Measurements from ENCODE around the gene IL13. TPM values are rescaled to one million over a fixed set of nuclear protein-coding genes. Genes with fewer than 3 reads are reported as not detected.

The IL13 gene
- total and polyA plus RNA-seq, 2 donors (not counting 3 experiments of a cell fraction or from before 2014, with no cell fraction given) = 0.06 TPM; not detected in 1

- intact Hi-C loops (cut with micrococcal nuclease) = loop anchor here (10.0 kb wide), 1 partner anchor 238 kb away; no protein-coding TSS in a partner anchor
- BruUV-seq (replicated peaks) = no TSS peak
- no peaks in the 10 kb centered on the region for H3K27me3 ChIP-seq (ENCODE audit: control insufficient read depth in 2 of 2, insufficient read depth in 2 of 2, low read length in 2 of 2)
- H4K20me1 ChIP-seq (replicated peaks; ENCODE audit: control insufficient read depth, extremely low read depth, insufficient read depth, low read length) = no peaks in the 10 kb centered on the region
- no peak overlapping the region for H3K4me3 ChIP-seq (replicated peaks in 1 of 3; ENCODE audit: insufficient read depth in 1 of 3, low read depth in 1 of 3, low read length in 3 of 3)
- H2AFZ ChIP-seq (ENCODE audit: low read depth, low read length) = no peak overlapping the region
- dilution Hi-C loops (cut with MboI; ENCODE audit: extremely low pct_ligation_motif_present, low sequenced_read_pairs) = no loop called here
- POLR2A ChIA-PET = no interaction called here
- no peaks in the 10 kb centered on the region for H3K9me3 ChIP-seq (replicated peaks; ENCODE audit: control insufficient read depth, insufficient read depth, low read length)
- no peak overlapping the region for H3K9ac ChIP-seq (replicated peaks; ENCODE audit: extremely low read depth, insufficient read depth, low read length)
- no peak overlapping the region for H3K27ac ChIP-seq (ENCODE audit: insufficient read depth, low read depth, low read length)
- peaks cover 2% of the 10 kb centered on the region for H3K9me1 ChIP-seq (replicated peaks; ENCODE audit: control insufficient read depth, extremely low read depth, insufficient read depth, low read length)
- H3K79me2 ChIP-seq (ENCODE audit: control insufficient read depth, insufficient read depth, low read length) = no peaks in the 10 kb centered on the region
- TF ChIP-seq, protein P1, sequence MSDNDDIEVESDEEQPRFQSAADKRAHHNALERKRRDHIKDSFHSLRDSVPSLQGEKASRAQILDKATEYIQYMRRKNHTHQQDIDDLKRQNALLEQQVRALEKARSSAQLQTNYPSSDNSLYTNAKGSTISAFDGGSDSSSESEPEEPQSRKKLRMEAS (IDR thresholded peaks at IDR 0.05; ENCODE audit: insufficient read depth, insufficient read length) = no peak
- no peak for TF ChIP-seq FOS (IDR thresholded peaks at IDR 0.05; ENCODE audit: borderline replicate concordance, insufficient read depth, low read length)
- TF ChIP-seq CTCF (IDR thresholded peaks at IDR 0.05; ENCODE audit: extremely low read depth in 1 of 2, insufficient read depth in 1 of 2, low read depth in 1 of 2, low read length in 2 of 2) = no peak
- no peak for TF ChIP-seq MYC (IDR thresholded peaks at IDR 0.05; ENCODE audit: low read depth, low read length)
- TF ChIP-seq GATA2 (IDR thresholded peaks at IDR 0.05; ENCODE audit: insufficient read depth, insufficient read length, low read depth, low read length) = no peak
- TF ChIP-seq EZH2 (IDR thresholded peaks at IDR 0.05; ENCODE audit: borderline replicate concordance, low read depth, low read length, severe bottlenecking) = no peak
- TF ChIP-seq POLR2A (IDR thresholded peaks at IDR 0.05; ENCODE audit: low read depth, low read length) = no peak
- TF ChIP-seq JUN (IDR thresholded peaks at IDR 0.05; ENCODE audit: borderline replicate concordance, insufficient read depth, insufficient read length, low read depth) = no peak
- no peak for TF ChIP-seq POLR2AphosphoS5 (IDR thresholded peaks at IDR 0.05; ENCODE audit: insufficient read depth, low read depth, low read length)
- DNase-seq (ENCODE audit: low read depth, low spot score) (no peak), FAIRE-seq (no peak)
- no peaks in the 10 kb centered on the region for H3K36me3 ChIP-seq (ENCODE audit: control insufficient read depth in 2 of 2, extremely low read depth in 1 of 2, insufficient read depth in 2 of 2, low read length in 2 of 2)
- H3K4me2 ChIP-seq (ENCODE audit: insufficient read depth, low read length) = no peak overlapping the region
- no peaks in the 10 kb centered on the region for H3K4me1 ChIP-seq (ENCODE audit: control insufficient read depth, extremely low read depth, insufficient read depth, low read length)
- CTCF ChIA-PET = no interaction called here
Observed at GRCh38 chr5:132622608-132623007, 35.4 kb upstream of the IL13 start.
